Activated T-helper 2 cell treated with anti-CD3 and anti-CD28 coated beads, Interferon-gamma antibody, Interleukin-2, Interleukin-4, amounts not matched to agents 10 μg/mL and 5 μg/mL and 100 μg/mL, durations not matched to agents 14 hours and 24 hours and 36 hours (primary cell): ENCODE results near the gene CTNNA2. TPM values are rescaled to one million over a fixed set of nuclear protein-coding genes. Genes with fewer than 3 reads are reported as not detected.

ENCODE experiments used
- DNase-seq: peaks from one replicate; pipeline ENCODE4 v3.0.0; 2021; ENCODE audit warnings: low spot score
- H3K27ac Mint-ChIP-seq: one replicate; pipeline ENCODE4 v1.8.0; 2021; ENCODE audit warnings: mixed read lengths
- H3K27me3 Mint-ChIP-seq: one replicate; pipeline ENCODE4 v1.8.0; 2021; ENCODE audit warnings: low read depth, mixed read lengths
- H3K36me3 Mint-ChIP-seq: one replicate; pipeline ENCODE4 v1.8.0; 2021; ENCODE audit warnings: low read depth, mixed read lengths
- H3K4me1 Mint-ChIP-seq: one replicate; pipeline ENCODE4 v1.8.0; 2021; ENCODE audit warnings: low read depth, mixed read lengths
- H3K4me3 Mint-ChIP-seq: one replicate; pipeline ENCODE4 v1.8.0; 2021; ENCODE audit warnings: low read depth, mild to moderate bottlenecking, moderate library complexity, mixed read lengths
- H3K9me3 Mint-ChIP-seq: one replicate; pipeline ENCODE4 v1.8.0; 2021; ENCODE audit warnings: mixed read lengths
- intact Hi-C: fragments of 100-400 bp; cut with micrococcal nuclease; formaldehyde crosslinking; loops from one replicate; pipeline ENCODE4 v1.15.1; 2023
- total RNA-seq: library from RNA; stranded (reverse); gene quantifications from 2 replicates; pipeline ENCODE4 v1.2.3, GENCODE V29; 2022

The CTNNA2 gene
- total RNA-seq, 1 donor from 2014 or later: not detected

- intact Hi-C loops: no loop called here
- Mint-ChIP-seq H3K27me3 (no peaks in the 10 kb centered on the region), H3K9me3 (no peaks in the 10 kb centered on the region), H3K4me3 (no peak overlapping the region), H3K36me3 (no peaks in the 10 kb centered on the region), H3K27ac (no peak overlapping the region), H3K4me1 (no peaks in the 10 kb centered on the region)
- DNase-seq: no peak
Measured at GRCh38 chr2:79975791-79976565, 463.1 kb downstream of the CTNNA2 start.

DNA sequence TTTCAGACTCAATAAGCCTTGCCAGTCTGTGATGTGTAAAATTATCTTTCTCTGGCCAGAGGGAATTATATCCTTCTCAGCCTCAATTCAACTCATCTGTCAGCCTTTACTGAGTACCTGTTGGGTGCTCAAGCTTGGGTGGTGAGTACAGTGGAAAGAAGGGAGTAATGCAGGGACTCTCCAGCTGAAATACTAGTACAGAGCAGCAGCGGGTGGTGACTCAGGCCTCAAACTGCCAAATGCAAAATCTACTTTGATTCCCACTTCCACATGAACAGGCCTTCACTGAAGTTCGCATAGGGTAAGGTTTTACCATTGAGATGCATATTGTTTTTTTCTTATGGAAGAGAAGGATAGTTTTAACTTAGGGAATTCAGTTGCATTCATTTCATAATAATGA is 464.9 kb downstream of the CTNNA2 start:
- Mint-ChIP-seq H3K27me3 (no peaks in the 10 kb centered on the region), H3K9me3 (no peaks in the 10 kb centered on the region), H3K36me3 (no peaks in the 10 kb centered on the region), H3K27ac (no peak overlapping the region), H3K4me3 (no peak overlapping the region), H3K4me1 (no peaks in the 10 kb centered on the region)
- no peak for DNase-seq
- intact Hi-C loops: no loop called here

GRCh38 chr2:79980116-79980515 is 467.3 kb downstream of the CTNNA2 start:
- no peaks in the 10 kb centered on the region for H3K9me3 Mint-ChIP-seq
- H3K4me3 Mint-ChIP-seq: no peak overlapping the region
- DNase-seq: no peak
- no peak overlapping the region for H3K27ac Mint-ChIP-seq
- no peaks in the 10 kb centered on the region for H3K4me1 Mint-ChIP-seq
- intact Hi-C loops: no loop called here
- H3K27me3 Mint-ChIP-seq: no peaks in the 10 kb centered on the region
- H3K36me3 Mint-ChIP-seq: no peaks in the 10 kb centered on the region

DNA sequence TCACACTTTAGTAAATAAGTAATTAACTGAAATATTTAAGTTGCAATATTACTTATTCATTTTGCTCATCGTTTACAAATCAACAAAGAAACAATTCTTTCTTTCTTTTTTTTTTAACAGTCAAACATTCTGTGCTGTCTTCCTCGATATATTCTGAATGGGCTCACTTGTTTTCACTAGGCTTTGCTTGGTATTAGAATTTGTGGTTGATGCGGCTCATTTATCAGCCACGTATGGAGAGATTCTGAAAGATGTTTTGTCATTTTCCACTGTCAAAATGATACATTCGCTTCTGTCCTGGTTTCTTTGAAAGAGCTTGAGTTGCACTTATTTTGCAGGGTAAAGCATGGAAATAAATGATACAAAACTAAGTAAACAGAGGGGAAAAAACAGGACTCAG is 468.0 kb downstream of the CTNNA2 start:
- Mint-ChIP-seq H3K9me3 (no peaks in the 10 kb centered on the region), H3K36me3 (no peaks in the 10 kb centered on the region), H3K27ac (no peak overlapping the region), H3K4me3 (no peak overlapping the region), H3K4me1 (no peaks in the 10 kb centered on the region), H3K27me3 (no peaks in the 10 kb centered on the region)
- no peak for DNase-seq
- intact Hi-C loops: no loop called here

DNA sequence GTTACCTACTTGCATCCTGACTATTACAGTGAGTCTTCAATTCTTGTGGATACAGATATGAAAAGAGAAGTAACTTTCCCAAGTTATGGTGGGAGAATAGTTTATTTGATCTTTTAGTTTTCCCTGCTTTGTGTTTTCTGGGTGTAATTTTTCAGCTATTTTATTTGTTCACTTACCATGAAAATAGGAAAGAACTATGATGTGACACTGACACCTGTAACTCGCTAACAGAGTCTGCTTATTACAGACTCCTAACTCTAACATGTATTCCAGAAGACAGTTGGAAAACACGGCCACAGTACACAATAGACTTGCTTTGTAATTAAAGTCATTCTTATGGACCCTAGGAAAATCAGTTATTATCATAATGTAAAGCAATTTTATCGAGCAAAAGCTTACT is 468.5 kb downstream of the CTNNA2 start:
- Mint-ChIP-seq H3K27me3 (no peaks in the 10 kb centered on the region), H3K9me3 (no peaks in the 10 kb centered on the region), H3K36me3 (no peaks in the 10 kb centered on the region), H3K27ac (no peak overlapping the region), H3K4me3 (no peak overlapping the region), H3K4me1 (no peaks in the 10 kb centered on the region)
- no peak for DNase-seq
- intact Hi-C loops: no loop called here

DNA sequence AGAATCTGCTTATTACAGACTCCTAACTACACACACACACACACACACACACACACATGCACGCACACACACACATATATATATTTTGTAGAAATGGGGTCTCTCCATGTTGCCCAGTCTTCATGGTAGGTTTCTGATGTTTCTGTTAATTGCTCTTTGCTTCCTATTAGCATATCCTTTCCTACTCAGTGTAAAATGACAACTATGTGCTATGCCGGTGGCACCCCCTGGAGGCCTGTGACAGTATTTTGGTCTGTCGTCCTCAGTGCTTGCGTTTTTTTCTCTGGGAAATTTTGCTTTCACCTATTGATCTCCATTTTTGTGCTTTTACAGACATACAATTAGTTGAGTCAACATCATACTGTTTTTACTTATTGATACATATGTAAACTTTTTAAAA is 469.6 kb downstream of the CTNNA2 start:
- no peak for DNase-seq
- intact Hi-C loops: no loop called here
- Mint-ChIP-seq H3K27me3 (no peaks in the 10 kb centered on the region), H3K36me3 (no peaks in the 10 kb centered on the region), H3K4me1 (no peaks in the 10 kb centered on the region), H3K27ac (no peak overlapping the region), H3K9me3 (no peaks in the 10 kb centered on the region), H3K4me3 (no peak overlapping the region)

DNA sequence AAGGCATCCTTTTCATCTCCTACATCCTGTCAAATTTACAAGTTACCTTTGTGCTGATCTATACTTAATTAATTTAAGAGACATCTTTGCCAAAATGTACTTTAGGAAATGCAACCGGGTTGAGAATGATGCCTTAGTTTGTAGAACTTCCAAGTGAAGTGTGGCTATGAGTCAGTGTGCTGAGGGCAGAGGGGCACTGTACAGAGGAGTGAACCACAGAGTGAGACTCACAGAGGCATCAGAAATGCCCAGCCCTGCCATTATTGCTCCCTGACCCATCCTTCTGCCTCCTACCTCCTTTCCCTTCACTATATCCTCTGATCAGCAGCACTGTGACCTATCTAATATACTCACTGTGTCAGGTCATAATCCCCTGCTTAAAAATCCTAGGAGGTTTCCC is 471.6 kb downstream of the CTNNA2 start:
- H3K27ac Mint-ChIP-seq: no peak overlapping the region
- DNase-seq: no peak
- H3K27me3 Mint-ChIP-seq: no peaks in the 10 kb centered on the region
- intact Hi-C loops: no loop called here
- H3K4me3 Mint-ChIP-seq: no peak overlapping the region
- no peaks in the 10 kb centered on the region for H3K36me3 Mint-ChIP-seq
- H3K9me3 Mint-ChIP-seq: no peaks in the 10 kb centered on the region
- no peaks in the 10 kb centered on the region for H3K4me1 Mint-ChIP-seq

- Mint-ChIP-seq H3K36me3 (no peaks in the 10 kb centered on the region), H3K4me1 (no peaks in the 10 kb centered on the region), H3K27ac (no peak overlapping the region), H3K4me3 (no peak overlapping the region), H3K27me3 (no peaks in the 10 kb centered on the region), H3K9me3 (no peaks in the 10 kb centered on the region)
- intact Hi-C loops: no loop called here
- DNase-seq: no peak
Measured at GRCh38 chr2:79985145-79985544, 472.3 kb downstream of the CTNNA2 start.

DNA sequence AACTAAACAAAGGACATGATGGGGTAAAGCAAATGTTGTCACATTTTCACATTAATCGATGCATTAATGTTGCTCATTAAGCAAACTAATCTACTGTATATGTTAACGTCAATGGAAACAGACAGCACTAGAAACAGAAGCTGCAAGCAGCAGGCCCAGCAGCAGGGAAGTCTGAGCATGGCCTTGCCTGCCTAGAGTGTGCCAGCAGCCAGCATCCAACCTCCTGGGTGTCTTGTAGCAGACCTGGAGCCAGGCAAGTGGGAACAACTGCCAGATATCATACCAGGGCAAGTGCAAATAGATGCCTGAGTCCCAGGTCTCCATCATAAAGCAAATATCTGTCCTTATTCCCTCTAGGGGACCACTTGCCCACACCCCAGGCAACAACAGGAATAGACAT is 472.7 kb downstream of the CTNNA2 start:
- no peaks in the 10 kb centered on the region for H3K9me3 Mint-ChIP-seq
- H3K36me3 Mint-ChIP-seq: no peaks in the 10 kb centered on the region
- no peak for DNase-seq
- intact Hi-C loops: no loop called here
- no peaks in the 10 kb centered on the region for H3K27me3 Mint-ChIP-seq
- no peaks in the 10 kb centered on the region for H3K4me1 Mint-ChIP-seq
- H3K27ac Mint-ChIP-seq: no peak overlapping the region
- no peak overlapping the region for H3K4me3 Mint-ChIP-seq

DNA sequence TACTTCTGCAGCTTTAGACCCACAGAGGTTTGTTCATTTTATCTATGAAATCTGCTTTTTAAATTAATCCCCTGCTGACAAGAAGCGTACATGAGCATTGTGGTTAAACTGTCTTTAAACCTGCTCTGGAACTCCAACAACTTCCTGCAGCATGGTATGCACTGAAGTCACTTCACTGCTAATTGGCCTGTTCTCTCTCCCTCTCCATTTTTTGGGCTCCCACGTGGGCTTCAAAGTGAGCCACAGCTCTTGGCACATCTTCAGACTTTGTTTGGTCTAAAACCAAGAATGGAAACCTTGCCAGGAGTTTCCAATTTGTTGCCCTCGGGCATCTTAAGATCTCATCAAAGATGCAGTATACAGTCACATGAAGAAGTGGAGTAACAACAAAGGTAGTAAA is 480.3 kb downstream of the CTNNA2 start:
- Mint-ChIP-seq H3K27me3 (no peaks in the 10 kb centered on the region), H3K27ac (no peak overlapping the region), H3K4me1 (peaks cover 4% of the 10 kb centered on the region), H3K4me3 (no peak overlapping the region), H3K36me3 (no peaks in the 10 kb centered on the region), H3K9me3 (peaks cover 4% of the 10 kb centered on the region)
- intact Hi-C loops: no loop called here
- no peak for DNase-seq

DNA sequence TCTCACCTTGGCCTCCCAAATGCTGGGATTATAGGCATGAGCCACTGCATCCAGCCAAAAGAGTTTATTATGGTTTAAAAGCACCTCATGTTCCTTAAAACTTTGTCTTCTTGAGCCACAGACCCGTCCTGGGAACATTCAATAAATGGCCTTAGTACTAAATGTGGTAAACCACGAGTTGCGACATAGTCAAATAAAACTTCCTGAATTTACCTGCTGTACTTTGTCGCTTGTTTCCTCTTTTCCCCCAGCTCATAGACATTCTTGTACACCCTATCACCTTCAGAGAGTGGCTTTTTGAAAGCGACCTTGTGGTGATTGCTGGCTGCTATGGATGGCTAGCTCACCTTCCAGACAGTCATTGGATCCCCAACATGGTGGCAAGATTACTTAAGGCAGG is 481.3 kb downstream of the CTNNA2 start:
- intact Hi-C loops: no loop called here

DNA sequence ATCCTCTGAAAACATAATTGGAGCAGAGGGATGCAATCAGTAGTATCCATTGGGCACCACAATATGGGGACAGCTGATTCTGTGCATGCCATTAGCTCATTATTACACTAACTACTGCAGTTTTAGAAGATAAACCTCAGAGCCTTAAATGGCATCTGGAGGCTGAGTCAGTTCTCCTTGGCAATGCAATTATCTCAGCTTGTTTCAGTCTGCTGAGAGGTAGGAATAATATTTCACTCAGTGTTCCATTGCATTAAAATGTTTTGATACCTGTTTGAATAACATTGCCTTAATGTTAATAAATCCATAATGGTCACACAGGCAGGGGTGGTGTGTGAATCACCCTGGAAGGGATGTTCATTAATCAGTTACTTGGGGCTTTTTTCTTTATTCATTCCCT is 482.1 kb downstream of the CTNNA2 start:
- peaks cover 4% of the 10 kb centered on the region for H3K4me1 Mint-ChIP-seq
- no peaks in the 10 kb centered on the region for H3K36me3 Mint-ChIP-seq
- no peak overlapping the region for H3K27ac Mint-ChIP-seq
- intact Hi-C loops: no loop called here
- H3K27me3 Mint-ChIP-seq: no peaks in the 10 kb centered on the region
- DNase-seq: no peak
- H3K4me3 Mint-ChIP-seq: no peak overlapping the region
- H3K9me3 Mint-ChIP-seq: peaks cover 4% of the 10 kb centered on the region

More for the DNA sequence above, 481.3 kb downstream of the CTNNA2 start:
- H3K4me1 Mint-ChIP-seq: peaks cover 4% of the 10 kb centered on the region
- H3K4me3 Mint-ChIP-seq: no peak overlapping the region
- no peak overlapping the region for H3K27ac Mint-ChIP-seq
- H3K9me3 Mint-ChIP-seq: peaks cover 4% of the 10 kb centered on the region
- H3K27me3 Mint-ChIP-seq: no peaks in the 10 kb centered on the region
- DNase-seq: no peak
- H3K36me3 Mint-ChIP-seq: no peaks in the 10 kb centered on the region

GRCh38 chr2:79996709-79997108 is 483.9 kb downstream of the CTNNA2 start:
- no peak overlapping the region for H3K4me3 Mint-ChIP-seq
- no peak for DNase-seq
- intact Hi-C loops: no loop called here

GRCh38 chr2:80001701-80002101 is 488.9 kb downstream of the CTNNA2 start:
- no peak overlapping the region for H3K27ac Mint-ChIP-seq
- H3K27me3 Mint-ChIP-seq: no peaks in the 10 kb centered on the region
- H3K9me3 Mint-ChIP-seq: no peaks in the 10 kb centered on the region
- H3K36me3 Mint-ChIP-seq: no peaks in the 10 kb centered on the region
- H3K4me3 Mint-ChIP-seq: no peak overlapping the region
- DNase-seq: no peak
- intact Hi-C loops: no loop called here
- no peaks in the 10 kb centered on the region for H3K4me1 Mint-ChIP-seq

More at GRCh38 chr2:79996709-79997108, 483.9 kb downstream of the CTNNA2 start:
- Mint-ChIP-seq H3K36me3 (no peaks in the 10 kb centered on the region), H3K4me1 (peaks cover 4% of the 10 kb centered on the region), H3K27ac (no peak overlapping the region), H3K9me3 (no peaks in the 10 kb centered on the region), H3K27me3 (no peaks in the 10 kb centered on the region)
